Left lobe of liver (tissue), 2 donors: Measurements from ENCODE around the gene EXOC6B. TPM values are rescaled to one million over a fixed set of nuclear protein-coding genes. Genes with fewer than 3 reads are reported as not detected.
"Not testable (repeated sequence)": the region's sequence is repeated elsewhere in the genome, so short reads cannot be mapped to it uniquely, and the experiment has no call there.

ENCODE experiments used
- ATAC-seq: fragments of 200-7000 bp; cut with Tn5 transposase; one replicate; pipeline ENCODE4 v1.9.1; 2020; ENCODE audit warnings: mild to moderate bottlenecking, moderate library complexity
- DNase-seq: peaks from one replicate; pipeline ENCODE4 v3.0.0-alpha.2; 2020; ENCODE audit warnings: low spot score
- total RNA-seq: library from RNA; stranded (reverse); gene quantifications from one replicate; pipeline ENCODE4 v1.2.1, GENCODE V29; 2021
- donor health status: DM: no; HTN: no; CAD: no; lungs with moderate emphysema.
- donor health status: DM: no; HTN: yes; CAD: no.

The EXOC6B gene
- total RNA-seq, 1 donor from 2014 or later = 9.1 TPM

DNA sequence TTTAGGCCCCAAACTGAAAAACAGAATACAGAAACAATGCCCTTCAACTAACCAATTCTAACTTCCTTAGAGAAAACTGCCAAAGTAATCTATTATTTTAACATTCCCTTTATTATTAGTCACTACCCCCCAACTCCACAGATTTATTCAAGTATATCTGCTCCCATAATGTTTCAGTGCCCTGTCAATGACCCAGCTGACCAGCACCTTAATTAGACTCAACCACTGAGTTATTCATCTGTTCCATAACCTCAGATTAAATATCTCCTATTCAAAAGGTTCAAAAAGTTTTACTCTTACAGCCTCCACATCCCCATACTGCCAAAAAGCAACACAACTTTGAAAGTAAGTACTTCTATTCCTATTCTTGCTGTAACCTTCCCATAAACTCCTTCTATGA lies 202.4 kb downstream of the EXOC6B start:
- ATAC-seq (no peak), DNase-seq (no peak)

DNA sequence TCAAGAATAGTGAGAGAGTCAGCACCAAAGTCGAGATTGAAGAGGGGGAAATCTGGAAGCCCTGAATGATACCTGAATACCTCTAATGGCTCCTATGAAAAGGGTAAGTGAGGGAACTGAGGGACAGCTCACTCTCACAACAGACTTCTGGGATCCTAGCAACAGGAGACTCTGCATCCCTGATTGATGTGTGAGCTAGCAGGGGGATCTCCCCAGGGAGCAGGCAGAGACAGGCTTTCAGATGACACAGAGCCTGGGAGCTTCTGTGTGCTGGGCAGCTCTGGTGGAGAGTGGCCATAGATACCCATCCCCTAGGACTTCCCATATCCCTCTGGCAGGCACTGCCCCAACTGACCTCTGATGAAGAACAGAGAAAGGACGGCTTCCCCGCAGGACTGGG lies 206.2 kb downstream of the EXOC6B start:
- ATAC-seq (no peak), DNase-seq (no peak)

DNA sequence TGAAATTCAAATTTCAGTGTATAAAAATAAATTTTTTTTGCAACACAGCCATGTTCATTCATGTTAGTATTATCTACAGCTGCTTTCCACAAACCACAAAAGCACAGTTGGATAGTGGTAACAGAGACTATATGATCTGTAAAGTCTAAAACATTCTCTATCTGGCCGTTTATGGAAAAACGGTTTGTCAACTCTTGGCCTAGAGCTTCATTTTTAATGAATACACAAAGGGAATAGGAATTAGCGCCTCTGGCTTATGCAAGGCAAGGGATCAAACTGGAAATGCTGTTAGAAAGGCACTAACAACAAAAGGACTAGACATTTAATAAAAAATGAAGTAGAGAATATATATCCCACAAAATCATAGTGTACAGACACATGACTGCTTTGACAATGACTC lies 211.9 kb downstream of the EXOC6B start:
- DNase-seq (no peak), ATAC-seq (no peak)

DNA sequence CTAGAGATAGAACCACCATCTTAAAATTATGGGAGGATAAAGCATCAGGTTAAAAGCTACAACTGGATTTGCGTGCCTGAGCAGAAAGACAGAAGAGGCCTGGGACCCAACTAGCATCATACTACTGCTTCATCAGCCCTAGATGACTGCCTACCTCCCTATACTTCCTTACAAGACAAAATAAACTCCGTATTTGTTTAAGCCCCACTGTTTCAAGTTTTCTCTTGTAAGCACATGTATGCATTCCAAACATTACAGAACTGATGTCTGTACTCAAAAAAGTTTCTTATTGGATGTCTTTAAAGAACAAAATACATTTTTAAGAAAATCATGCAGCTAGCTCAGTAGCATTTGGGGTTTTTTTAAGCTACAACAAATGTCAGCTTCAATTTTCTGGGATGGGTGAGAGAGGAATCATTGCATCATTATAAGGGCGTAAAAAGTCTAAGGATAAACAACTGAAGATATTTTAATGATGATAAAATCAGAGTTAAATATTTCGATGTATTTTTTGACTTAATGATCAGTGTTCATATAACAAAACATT lies 213.1 kb downstream of the EXOC6B start:
- ATAC-seq (no peak), DNase-seq (no peak)

DNA sequence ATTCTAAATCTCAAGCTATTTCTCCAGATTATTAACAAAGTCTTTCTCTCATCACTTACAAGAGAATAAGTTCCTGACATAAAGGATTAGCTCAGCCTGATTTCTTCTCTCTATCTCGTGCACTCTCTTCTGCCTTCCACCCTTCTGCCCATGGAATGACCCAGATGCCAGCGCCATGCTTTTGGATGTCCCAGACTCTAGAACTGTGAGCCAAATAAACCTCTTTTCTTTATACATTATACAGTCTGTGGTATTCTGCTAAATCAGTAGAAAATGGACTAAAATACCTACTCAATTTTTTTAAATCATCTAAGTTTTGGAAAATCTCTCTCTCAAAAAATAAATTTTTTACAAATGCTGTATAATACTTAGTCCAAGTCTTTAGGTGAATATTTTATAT lies 218.6 kb downstream of the EXOC6B start:
- ATAC-seq = no peak

DNA sequence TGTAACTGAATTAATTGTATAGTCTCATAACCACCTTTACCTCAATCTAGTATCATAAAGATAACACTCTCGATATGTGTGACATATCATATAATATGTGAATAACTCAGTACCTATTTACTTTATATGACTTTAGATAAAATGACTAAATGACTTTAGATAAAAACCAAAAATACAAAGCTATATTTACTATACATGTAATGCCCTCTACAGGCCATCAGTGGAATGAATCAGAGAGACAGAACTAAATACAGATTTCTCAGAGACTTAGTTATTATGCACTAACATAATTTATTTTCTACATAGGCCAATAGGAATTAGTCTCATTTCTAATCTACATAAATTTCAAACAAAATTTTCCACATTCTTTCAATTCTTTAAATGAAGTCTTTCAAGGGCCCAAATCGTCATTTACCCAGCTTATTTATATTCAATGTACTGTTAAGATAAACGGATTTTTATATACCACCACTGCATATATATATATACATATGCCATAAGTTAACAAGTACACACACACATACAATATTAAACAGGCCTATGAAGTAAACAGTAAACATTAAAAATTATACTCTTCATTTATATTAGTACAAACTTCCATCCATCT lies 219.9 kb downstream of the EXOC6B start:
- no peak for DNase-seq
- ATAC-seq = peak; percentile 53

More for the DNA sequence above, 218.6 kb downstream of the EXOC6B start:
- no peak for DNase-seq

DNA sequence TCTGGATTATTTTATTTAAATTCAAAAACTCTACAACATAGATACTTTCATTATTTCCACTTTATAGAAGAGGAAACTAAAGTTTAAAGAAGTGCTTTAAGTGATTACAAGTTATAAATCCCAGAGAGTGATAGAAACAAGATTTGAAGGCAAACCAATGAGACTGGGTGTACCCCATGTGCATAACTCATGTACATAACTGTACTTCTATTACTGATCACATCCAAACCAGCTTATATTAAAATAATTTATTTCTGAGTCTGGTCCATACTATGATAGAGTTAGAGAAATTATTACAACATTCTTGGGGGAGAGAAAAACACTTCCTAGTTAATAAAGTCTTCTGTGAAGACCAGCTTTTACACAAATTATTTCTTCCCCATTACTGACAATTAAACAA lies 221.4 kb downstream of the EXOC6B start:
- no peak for ATAC-seq
- DNase-seq = no peak

DNA sequence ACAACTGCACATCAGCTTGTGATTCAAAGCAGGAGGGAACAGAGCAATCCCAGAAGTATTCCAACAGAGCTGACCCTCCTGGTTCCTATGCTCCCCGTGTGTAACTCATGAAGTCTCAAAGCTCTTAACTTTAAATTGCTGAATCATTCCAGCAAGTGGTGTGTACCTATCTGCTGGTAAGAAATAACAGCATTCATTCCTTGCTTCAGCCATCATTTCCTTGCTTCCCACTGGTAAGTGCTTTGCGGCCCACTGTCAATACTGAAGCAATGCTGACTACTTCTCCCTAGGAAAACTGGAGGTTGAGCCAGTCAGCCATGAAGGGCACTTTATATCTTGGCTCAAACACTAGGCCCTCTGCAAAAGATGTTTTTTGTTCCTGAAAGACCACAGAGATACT lies 222.4 kb downstream of the EXOC6B start:
- no peak for DNase-seq
- ATAC-seq = no peak

DNA sequence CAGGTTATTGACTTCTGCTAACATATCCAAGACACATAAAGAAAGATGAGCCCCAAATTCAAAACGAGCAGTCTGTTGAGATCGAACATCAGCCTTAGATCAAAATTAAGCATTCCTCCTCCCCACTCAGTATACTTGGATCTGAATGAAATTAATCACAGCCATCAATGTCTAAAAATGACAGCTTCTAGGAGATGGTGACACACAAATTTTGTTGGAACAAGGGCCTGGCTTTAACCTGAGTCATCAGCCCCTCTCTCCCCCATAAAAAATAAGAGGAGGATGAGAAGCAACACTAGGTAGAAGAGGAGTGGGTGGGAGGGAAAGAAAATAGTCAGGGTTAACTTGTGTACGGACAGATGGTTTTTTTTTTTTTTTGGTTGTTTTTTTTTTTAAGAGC lies 223.1 kb downstream of the EXOC6B start:
- ATAC-seq (no peak), DNase-seq (no peak)

DNA sequence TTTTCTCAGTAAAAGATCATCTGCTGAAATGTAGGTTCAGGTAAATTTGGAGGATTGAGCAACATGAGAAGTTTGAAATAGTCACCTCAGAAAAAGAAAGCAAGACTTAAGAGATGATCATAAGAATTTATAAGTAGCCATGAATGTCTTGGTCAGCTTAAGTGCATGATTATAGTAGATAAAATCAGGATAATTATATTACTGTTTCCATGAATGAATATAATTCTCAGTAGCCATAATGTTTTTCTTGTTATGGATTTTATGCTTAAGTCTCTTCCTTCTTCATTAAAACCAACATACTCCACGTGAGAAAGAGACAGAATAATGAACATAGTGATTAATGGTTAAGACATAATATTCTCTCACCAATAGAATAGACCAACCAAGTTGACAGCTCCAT lies 223.7 kb downstream of the EXOC6B start:
- no peak for ATAC-seq

DNA sequence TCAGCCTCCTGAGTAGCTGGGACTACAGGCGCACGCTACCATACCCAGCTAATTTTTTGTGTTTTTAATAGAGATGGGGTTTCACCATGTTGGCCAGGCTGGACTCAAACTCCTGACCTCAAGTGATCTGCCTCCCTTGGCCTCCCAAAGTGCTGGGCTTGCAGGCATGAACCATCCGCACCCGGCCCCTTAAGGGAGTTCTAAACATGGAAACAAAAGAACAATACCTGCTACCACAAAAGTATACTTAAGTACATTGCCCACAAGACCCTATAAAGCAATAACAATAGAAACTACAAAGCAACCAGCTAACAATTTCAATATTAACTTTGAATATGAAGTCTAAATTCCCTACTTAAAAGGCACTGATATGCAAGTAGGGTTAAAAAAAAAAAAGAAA lies 242.0 kb downstream of the EXOC6B start:
- DNase-seq, ATAC-seq: not testable (repeated sequence)

More for the DNA sequence above, 223.7 kb downstream of the EXOC6B start:
- DNase-seq = no peak

DNA sequence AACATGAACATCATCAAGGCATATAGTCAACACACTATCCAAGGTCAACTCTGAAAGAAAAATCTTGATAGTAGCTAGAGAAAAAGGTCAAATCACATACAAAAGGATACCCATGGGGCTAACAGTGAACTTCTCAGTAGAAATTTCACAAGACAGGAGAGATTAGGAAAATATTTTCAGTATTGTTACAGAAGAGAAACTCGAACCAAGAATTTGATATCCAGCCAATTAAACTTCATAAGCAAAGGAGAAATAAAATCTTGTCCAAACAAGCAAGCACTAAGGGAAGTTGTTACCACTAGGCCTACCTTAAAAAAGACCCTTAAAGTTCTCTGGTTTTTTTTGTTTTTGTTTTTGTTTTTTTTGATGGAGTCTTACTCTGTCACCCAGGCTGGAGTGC lies 242.5 kb downstream of the EXOC6B start:
- ATAC-seq = no peak

DNA sequence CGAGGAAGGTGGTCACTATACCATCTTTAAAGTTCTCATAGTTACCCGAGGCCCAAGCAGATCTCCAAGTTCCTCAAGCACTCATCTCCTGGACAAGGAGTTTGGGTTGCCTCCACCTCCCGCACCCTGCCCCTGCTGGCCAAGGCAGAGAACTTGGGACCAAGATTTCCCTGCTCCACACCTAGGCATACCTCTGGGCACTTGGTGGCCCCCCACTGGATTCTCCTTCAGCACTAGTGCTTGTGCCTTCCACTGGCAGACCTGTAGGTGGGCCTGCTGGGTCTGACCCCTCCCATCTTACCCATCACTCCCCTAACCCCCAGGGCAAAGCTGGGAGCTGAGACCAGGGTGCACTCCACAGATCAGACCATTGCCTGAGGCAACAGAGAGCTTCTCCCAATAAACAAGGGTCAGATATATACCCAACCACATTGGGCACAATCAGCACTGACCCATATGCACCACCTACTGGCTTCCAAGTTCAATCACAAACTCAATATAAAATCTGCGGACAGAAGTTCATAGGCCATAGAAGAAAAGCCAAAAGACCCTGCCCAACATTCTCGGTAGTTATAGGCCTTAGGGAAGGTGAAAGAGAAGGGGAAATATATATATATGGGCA lies 244.2 kb downstream of the EXOC6B start:
- peak; percentile 29 for ATAC-seq
- DNase-seq = no peak

More for the DNA sequence above, 242.5 kb downstream of the EXOC6B start:
- no peak for DNase-seq

DNA sequence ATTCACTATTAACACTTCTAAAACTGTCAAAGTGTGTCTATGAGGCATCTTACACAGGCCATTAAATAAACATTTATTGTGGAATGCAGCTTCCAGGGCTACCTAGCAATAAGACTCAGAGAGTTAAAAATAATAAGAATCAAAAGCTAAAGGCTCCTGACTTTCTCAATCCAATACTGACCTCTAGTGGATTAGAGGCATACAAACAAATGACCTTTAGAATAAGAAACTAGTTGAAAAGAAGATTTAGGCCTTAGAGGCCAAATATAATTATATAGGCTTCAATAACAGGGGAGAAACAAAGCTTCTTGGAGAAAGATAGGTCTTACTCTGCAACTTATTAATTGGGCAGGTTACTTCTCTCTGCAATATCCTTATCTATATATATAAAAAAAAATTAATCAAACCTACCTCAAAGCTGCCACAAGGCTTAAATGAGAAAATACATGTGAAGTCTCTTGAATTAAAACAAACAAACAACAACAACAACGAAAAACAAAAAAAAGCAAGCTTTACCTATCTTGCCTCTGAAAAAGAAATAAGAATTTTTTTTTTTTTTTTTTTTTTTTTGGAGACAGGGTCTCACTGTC lies 246.1 kb downstream of the EXOC6B start:
- DNase-seq = no peak
- ATAC-seq = peak; percentile 84

DNA sequence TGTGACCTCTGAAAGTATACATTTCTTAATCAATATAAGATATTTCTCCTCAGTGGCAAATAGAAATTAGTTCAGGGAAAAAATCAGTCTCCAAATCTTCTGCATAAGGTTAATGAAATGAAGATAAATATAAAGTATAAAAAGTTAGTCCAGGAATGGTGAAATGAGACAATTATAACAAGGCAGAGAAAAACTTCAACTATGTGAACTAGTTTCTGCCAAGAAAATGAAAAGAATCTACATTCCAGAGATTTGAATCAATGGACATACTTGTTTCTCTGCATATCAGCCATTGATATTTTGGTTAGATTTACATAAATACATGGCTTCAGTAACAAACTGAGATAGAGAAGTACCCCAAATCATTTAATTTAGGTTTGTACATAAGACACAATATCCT lies 249.0 kb downstream of the EXOC6B start:
- DNase-seq = no peak
- no peak for ATAC-seq

DNA sequence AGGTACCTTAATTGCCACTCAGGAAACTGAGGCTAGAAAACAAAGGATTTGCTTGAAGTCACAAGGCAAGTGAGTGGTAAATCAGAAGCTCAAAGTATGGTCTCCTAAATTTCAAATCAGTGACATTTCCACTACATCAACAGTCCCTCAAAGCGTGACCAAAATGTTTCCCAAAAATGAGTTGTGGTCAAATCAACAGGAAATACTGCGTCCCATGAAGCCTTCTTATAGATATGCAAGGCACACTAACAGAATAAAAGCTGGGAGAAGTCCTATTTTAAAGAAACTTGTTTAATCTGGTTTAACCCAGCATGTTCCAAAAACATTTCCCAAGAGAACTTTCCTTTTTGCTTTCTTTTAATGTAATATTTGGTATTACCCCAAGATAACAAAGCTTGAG lies 249.4 kb downstream of the EXOC6B start:
- ATAC-seq (no peak), DNase-seq (no peak)

DNA sequence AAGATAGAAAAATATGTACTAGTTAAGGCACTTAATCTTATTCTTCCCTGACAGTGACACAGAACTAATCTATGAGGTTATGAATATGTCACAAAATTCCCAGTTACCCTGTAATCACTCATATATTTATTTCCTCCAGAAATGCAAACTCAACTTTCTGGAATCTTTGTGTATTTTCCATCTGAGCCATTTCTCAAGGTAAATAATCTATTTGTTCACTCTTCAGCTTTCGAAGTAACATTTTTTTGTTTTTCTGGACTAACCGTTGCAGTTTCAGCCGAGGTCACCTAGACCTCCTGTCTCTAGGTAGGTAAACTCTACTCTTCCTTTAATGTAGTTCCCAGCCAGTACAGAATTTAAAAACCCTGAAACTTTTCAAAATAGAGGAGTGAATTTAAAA lies 250.9 kb downstream of the EXOC6B start:
- ATAC-seq = no peak
- DNase-seq = no peak

DNA sequence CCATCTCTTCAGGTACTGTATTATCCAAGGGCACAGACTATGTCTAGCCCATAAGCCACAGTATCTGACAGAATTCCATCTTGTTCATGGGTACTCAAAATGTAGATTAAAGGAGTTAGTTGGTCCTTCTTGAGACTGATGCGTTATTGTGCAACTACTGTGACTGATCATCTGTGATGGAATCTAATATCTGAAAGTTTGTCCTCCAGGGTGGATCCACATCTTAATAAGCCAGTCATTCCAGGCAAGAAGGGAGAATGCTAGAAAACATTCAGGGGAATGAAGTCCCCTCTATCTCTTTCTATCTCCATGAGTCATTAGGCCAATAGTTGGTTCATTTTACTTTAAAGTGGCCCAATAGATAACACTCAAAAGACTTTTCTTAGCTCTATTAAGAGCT lies 252.6 kb downstream of the EXOC6B start:
- ATAC-seq = no peak
- DNase-seq = no peak

DNA sequence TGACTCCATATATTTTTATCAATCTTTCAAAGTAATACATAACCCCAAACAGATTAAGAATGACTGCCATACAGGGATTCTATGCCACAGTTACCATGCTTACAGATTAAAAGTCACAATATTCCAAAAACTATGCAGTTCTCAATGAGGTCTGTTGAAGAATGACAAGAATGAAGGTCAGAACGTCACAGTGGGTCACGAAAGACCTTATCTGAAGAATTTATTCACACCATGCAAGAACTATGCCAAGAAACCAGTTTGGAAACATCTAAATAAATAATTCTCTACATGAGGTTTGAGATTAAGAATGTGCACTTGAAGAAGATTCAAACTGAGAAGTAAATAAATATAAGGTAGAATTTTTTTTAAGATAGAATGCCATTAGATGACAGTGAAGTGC lies 253.3 kb downstream of the EXOC6B start:
- ATAC-seq = no peak
- no peak for DNase-seq

DNA sequence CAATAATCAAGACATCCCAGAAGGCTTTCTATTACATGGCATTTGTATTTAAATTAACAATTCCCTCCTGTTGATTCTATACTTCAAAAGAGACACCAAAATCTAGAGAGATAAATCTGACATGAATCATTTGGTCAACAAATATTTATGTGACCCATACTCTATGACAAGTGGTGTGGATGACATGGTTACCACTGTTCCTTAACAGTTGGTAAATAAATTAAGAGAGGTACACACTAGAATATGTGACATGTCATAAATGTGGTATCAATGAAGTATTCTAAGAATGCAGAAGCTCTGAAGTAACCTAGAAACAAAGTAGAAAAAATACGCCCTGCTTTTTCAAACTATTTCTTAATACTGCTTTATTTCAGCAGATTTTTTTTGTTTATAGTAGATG lies 255.4 kb downstream of the EXOC6B start:
- DNase-seq (no peak), ATAC-seq (no peak)

DNA sequence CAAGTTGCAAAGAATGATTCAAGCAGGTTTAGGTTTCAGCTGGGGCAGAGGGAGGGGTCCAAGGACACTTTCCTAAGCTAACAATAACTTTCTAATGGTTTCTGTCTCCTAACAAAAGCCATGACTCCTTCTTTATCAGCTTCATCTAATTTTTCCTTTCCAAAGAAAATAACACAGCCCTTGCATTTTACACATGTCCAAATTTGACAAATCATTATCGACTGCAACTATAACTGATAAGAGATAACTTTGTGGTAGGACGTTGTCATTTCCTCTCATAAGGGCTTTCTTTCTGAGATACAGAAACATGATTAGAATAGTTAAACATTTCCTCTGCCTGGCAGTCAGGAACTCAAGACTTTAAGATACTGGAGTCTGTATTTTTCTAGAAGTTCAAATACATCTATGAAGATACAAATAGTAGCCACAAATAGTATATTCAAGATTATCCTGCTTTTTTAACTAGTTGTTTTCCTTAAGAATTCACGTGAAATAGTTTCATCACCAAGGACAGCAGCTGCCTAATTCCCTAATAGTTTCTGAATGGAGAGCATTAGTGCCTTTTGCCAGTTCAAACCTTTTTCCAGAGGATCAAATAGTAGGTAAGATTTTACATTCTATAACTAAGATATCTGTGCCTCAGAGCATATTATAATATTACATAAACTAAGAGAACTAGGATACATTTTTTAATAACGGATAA lies 263.2 kb downstream of the EXOC6B start:
- DNase-seq = no peak
- no peak for ATAC-seq
